NT2/D1 (cell line): ENCODE measurements around the gene INTS4.

Experiments
- SUZ12 ChIP-seq: IDR thresholded peaks from 2 replicates; pipeline ENCODE4 v1.6.1; 2011; ENCODE audit not compliant: insufficient read length, insufficient read depth; ENCODE audit errors: extremely low read depth
- ZNF274 ChIP-seq: IDR thresholded peaks from 2 replicates; pipeline ENCODE4 v1.6.1; 2011; ENCODE audit warnings: mild to moderate bottlenecking, low read depth, low read length

GRCh38 chr11:78022397-78023396, 28.2 kb upstream of the INTS4 start, which contains the start of gene KCTD14:
- TF ChIP-seq ZNF274 = no peak
- TF ChIP-seq SUZ12 = no peak
